Activated CD4-positive, alpha-beta T cell treated with anti-CD3 and anti-CD28 coated beads, Interleukin-2, amount 10 ng/mL, durations not matched to agents 24 days and 14 days (primary cell): ENCODE measurements around the gene LMAN2L. TPM values are rescaled to one million over a fixed set of nuclear protein-coding genes. Genes with fewer than 3 reads are reported as not detected.

Experiments
- DNase-seq: peaks from one replicate; pipeline ENCODE4 v3.0.0; 2022
- H3K27ac Mint-ChIP-seq: one replicate; pipeline ENCODE4 v1.8.0; 2022; ENCODE audit warnings: mild to moderate bottlenecking, mixed read lengths
- H3K27me3 Mint-ChIP-seq: one replicate; pipeline ENCODE4 v1.8.0; 2022; ENCODE audit warnings: mixed read lengths
- H3K36me3 Mint-ChIP-seq: one replicate; pipeline ENCODE4 v1.8.0; 2022; ENCODE audit warnings: low read depth, mild to moderate bottlenecking, mixed read lengths
- H3K4me1 Mint-ChIP-seq: one replicate; pipeline ENCODE4 v1.8.0; 2021; ENCODE audit warnings: mixed read lengths
- H3K4me3 Mint-ChIP-seq: one replicate; pipeline ENCODE4 v1.8.0; 2022; ENCODE audit warnings: mild to moderate bottlenecking, moderate library complexity, mixed read lengths
- H3K9me3 Mint-ChIP-seq: one replicate; pipeline ENCODE4 v1.8.0; 2021; ENCODE audit warnings: mixed read lengths
- intact Hi-C: fragments of 100-400 bp; cut with micrococcal nuclease; formaldehyde crosslinking; loops from one replicate; pipeline ENCODE4 v1.15.1; 2023
- total RNA-seq: library from RNA; stranded (reverse); gene quantifications from 2 replicates; pipeline ENCODE4 v1.2.3, GENCODE V29; 2022

Gene LMAN2L
- total RNA-seq, 1 donor from 2014 or later: 7.3 TPM

DNA sequence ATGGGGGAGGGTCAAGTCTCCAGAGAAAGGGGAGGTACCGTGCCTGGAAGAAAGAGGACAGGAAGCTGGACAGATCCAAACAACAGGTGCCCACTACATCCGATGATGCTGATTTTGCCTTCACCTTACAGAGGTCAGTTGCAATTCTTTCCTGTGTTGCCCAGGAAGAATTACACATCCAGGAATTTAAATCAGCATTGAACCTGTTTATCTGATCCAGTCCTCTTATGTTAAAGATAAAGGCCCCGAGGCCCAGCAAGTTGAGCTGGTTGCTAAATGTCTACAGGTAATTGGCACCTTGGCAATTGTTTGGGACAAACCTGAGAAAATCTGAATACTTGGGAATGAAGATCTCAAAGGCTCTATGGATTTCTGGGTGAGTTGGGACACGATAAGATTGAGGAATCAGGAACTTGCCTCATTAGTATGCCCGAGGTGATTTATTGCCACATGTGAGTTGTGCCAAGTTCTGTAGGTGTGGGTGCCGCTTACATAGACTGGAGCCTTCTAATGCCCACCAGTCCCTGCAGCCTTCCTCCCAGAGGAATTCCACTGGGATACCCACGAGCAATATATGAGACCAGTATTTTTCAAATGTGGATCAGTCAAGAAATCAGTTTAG is 13.9 kb upstream of the LMAN2L start:
- Mint-ChIP-seq H3K36me3 (no peaks in the 10 kb centered on the region), H3K4me1 (no peaks in the 10 kb centered on the region), H3K9me3 (no peaks in the 10 kb centered on the region), H3K4me3 (no peak overlapping the region), H3K27ac (no peak overlapping the region), H3K27me3 (peaks cover 8% of the 10 kb centered on the region)
- intact Hi-C loops: no loop called here
- no peak for DNase-seq

DNA sequence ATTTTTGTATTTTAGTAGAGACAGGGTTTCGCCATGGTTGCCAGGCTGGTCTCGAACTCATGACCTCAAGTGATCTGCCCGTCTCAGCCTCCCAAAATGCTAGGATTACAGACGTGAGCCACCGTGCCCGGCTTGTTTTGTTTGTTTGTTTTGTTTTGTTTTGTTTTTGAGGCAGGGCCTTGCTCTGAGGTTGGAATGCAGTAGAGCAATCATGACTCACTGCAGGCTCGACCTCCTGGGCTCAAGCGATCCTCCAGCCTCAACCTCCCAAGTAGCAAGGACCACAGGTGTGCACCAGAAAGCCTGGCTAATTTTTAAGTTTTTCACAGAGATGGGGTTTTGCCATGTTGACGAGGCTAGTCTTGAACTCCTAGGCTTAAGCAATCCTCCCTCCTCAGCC is 11.9 kb upstream of the LMAN2L start:
- no peaks in the 10 kb centered on the region for H3K9me3 Mint-ChIP-seq
- peaks cover 8% of the 10 kb centered on the region for H3K27me3 Mint-ChIP-seq
- H3K4me1 Mint-ChIP-seq: no peaks in the 10 kb centered on the region
- no peak for DNase-seq
- no peaks in the 10 kb centered on the region for H3K36me3 Mint-ChIP-seq
- intact Hi-C loops: no loop called here
- no peak overlapping the region for H3K4me3 Mint-ChIP-seq
- no peak overlapping the region for H3K27ac Mint-ChIP-seq

DNA sequence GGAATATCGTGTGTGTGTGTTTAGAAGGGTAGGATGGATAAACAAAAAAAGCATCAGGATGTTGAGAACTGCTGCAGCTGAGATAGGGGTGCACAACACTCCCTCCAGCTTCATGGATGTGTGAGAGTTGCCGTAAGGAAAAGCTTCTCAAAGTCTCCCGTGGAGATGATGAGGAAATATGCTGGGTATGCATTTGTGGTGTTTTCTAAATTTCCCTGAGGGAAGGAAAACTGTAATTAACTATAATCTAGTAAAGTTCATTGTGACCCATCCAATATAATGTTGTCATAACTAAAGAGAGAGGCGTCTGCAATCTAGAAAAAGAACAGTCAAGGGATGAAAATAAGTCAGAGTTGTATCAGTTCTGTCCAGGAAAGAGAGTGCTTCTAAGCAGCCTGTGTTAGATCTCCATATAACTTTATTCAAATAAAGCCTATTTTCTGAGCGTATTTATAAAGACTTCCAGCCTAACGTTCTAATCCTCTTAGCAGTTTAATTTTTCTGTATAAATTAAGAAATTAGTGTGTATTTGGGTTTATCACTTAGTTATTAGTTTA is 7.3 kb upstream of the LMAN2L start:
- Mint-ChIP-seq H3K9me3 (no peaks in the 10 kb centered on the region), H3K27ac (no peak overlapping the region), H3K4me1 (peaks cover 4% of the 10 kb centered on the region), H3K27me3 (peaks cover 14% of the 10 kb centered on the region), H3K4me3 (no peak overlapping the region), H3K36me3 (no peaks in the 10 kb centered on the region)
- intact Hi-C loops: no loop called here
- DNase-seq: no peak

DNA sequence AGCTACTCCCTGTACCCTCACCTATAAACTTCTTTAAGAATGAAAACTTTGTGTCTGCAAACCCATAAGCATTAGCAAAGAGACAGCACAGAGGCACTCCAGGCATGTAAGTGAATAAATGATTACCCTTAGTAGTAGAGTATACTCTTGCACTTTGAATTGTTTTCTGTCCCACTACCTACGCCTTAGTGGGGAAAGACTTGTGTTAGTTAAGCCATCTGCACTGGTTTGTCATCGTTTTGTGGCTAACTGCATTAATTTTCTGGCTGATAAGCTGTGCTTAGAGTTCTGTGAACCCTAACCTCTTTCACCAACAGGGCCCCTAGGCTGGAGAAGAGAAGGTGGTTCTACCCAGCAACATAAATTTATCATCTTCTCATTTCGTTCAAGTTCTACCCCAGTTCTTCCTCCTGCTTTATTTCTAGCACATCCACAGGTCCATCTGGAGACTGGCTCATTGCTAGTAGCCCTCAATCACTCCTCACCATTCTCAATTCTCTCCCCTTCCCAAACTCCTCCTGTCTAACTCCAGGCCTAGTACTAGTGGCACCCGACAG is 710 bp downstream of the LMAN2L start:
- Mint-ChIP-seq H3K4me1 (peaks cover 32% of the 10 kb centered on the region), H3K4me3 (peak overlapping the region; percentile 96), H3K27me3 (no peaks in the 10 kb centered on the region), H3K9me3 (no peaks in the 10 kb centered on the region), H3K27ac (peak overlapping the region; percentile 87), H3K36me3 (peaks cover 7% of the 10 kb centered on the region)
- DNase-seq: no peak
- intact Hi-C loops: no loop called here

DNA sequence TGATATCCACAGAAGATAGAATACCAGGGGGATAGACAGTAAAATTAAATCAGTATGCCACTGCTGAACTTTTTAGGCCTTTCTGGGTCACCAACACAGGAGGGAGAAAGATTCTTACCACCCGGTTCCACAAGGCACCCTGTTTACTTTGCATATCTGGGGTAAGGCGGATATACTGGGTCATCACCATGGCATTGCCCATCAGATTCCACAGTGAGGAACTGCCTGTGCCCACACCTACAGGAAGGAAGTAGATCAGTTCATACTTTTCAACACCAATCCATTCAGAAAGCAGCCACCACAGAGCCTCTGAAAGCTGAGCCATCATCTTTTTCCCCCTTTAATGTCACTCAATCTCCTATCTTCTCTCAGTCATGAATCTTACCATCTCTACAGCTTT is 2.0 kb downstream of the LMAN2L start:
- peaks cover 31% of the 10 kb centered on the region for H3K4me1 Mint-ChIP-seq
- H3K4me3 Mint-ChIP-seq: peak overlapping the region; percentile 42
- H3K27ac Mint-ChIP-seq: no peak overlapping the region
- peaks cover 18% of the 10 kb centered on the region for H3K36me3 Mint-ChIP-seq
- no peak for DNase-seq
- H3K27me3 Mint-ChIP-seq: no peaks in the 10 kb centered on the region
- intact Hi-C loops: no loop called here
- no peaks in the 10 kb centered on the region for H3K9me3 Mint-ChIP-seq

DNA sequence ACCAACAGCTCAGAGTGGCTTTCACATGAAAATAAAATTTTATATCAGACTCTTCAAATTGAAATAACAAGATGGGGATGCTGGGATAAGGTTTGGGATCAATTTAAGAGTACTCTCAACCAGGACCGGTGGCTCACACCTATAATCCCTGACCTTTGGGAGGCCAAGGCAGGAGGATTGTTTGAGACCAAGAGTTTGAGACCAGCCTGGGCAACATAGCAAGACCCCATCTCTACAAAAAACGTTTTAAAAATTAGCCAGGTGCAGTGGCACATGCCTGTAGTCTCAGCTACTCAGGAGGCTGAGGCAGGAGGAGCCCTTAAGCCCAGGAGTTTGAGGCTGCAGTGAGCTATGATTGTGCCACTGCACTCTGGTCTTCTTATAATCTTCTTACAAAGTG is 2.6 kb downstream of the LMAN2L start:
- peaks cover 29% of the 10 kb centered on the region for H3K4me1 Mint-ChIP-seq
- H3K36me3 Mint-ChIP-seq: peaks cover 19% of the 10 kb centered on the region
- no peaks in the 10 kb centered on the region for H3K27me3 Mint-ChIP-seq

DNA sequence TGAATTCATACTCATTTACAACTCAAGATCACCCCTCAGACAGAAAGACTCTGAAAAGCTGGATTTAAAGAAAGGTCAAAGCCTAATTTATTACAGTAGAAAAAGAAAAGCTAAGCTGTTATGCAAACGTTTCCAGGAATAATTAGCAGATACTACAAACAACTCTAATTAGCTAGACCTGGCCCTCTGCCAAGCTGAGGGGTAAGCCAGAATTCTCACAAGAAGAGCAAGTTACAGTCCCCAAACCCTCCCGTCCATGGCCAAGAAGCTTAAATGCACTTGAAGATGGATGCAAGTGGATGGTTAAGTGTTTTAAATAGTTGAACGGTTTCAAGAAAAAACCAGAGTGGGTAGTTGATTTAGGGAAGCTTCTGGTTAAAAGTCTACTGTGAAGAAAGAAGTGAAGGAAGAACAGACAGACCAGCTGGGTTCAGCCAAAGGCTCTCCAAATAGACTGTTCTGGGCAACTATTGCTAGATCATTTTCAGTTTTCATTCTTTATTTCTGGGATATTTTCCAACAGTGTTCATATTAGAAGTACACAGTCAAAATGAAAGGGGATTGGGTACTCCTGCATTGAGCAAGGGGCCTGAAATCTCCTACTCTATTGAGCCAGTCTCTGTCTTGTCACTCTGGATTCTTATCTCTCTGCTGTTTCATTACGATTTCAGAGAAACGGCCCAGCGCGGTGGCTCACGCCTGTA is 4.8 kb downstream of the LMAN2L start:
- Mint-ChIP-seq H3K27me3 (no peaks in the 10 kb centered on the region), H3K4me3 (no peak overlapping the region), H3K4me1 (peaks cover 19% of the 10 kb centered on the region), H3K27ac (no peak overlapping the region), H3K9me3 (no peaks in the 10 kb centered on the region), H3K36me3 (peaks cover 29% of the 10 kb centered on the region)
- DNase-seq: no peak
- intact Hi-C loops: no loop called here

More for the DNA sequence above, 2.6 kb downstream of the LMAN2L start:
- no peak for DNase-seq
- Mint-ChIP-seq H3K9me3 (no peaks in the 10 kb centered on the region), H3K27ac (no peak overlapping the region), H3K4me3 (no peak overlapping the region)
- intact Hi-C loops: no loop called here

DNA sequence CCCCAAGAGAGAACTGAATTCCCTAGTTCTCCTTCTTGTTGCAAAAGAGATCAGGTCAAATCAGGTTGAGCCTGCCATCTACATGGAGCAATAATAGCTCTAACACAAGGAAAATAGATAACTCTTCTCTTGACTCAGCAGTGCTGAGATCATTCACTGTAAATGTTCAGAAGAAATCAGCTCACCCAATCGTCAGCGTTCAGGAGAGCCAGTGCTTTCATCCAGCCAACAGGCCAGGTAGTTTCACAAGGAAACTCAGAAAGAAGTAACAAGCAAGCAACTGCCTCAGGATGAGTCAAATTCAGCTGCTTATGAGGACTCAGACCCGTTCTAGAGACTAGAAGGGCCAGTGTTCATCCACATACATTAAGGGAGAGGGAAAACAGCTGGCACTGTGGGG is 5.9 kb downstream of the LMAN2L start:
- DNase-seq: no peak
- Mint-ChIP-seq H3K4me1 (peaks cover 10% of the 10 kb centered on the region), H3K36me3 (peaks cover 31% of the 10 kb centered on the region), H3K9me3 (no peaks in the 10 kb centered on the region), H3K27ac (no peak overlapping the region), H3K4me3 (no peak overlapping the region), H3K27me3 (no peaks in the 10 kb centered on the region)
- intact Hi-C loops: no loop called here

DNA sequence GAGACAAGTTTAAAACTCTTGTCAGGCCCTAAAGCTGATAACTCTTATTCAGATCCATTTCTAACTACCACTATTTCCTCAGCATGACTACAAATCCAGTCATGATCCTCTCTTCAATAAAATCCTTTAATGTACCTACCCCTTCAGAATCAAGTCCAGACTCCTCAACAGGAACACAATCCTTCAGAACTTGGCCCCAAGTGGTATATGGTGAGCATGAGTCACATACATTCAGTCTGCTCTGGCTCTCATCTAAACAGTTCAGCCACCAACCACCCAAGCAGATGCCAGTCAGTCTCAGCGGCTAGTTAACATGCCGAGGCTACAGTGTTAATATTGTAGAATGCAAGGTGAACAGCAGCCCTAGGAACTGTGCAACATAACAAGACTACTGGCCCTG is 9.7 kb downstream of the LMAN2L start:
- Mint-ChIP-seq H3K4me3 (no peak overlapping the region), H3K9me3 (no peaks in the 10 kb centered on the region), H3K27me3 (no peaks in the 10 kb centered on the region), H3K27ac (no peak overlapping the region), H3K4me1 (peaks cover 3% of the 10 kb centered on the region), H3K36me3 (peaks cover 36% of the 10 kb centered on the region)
- intact Hi-C loops: no loop called here
- no peak for DNase-seq

DNA sequence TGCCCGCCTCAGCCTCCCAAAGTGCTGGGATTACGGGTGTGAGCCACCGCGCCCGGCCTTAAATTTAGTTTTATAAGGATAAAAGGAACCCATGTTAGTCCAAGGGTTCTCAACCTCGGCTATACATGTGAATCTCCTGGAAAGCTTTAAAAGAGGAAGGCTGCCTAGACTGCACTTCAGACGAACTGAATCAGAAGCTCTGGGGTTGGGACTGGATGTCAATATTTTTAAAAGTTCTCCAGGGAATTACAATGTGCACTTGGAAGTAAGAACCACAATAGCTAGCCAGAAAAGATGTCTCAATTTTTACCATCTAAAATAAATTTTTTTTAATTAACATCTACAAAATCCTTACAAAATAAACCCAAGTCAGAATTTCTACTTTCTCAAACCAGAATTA is 10.1 kb downstream of the LMAN2L start:
- no peaks in the 10 kb centered on the region for H3K27me3 Mint-ChIP-seq
- H3K36me3 Mint-ChIP-seq: peaks cover 35% of the 10 kb centered on the region
- intact Hi-C loops: no loop called here
- H3K9me3 Mint-ChIP-seq: no peaks in the 10 kb centered on the region
- DNase-seq: no peak
- H3K4me1 Mint-ChIP-seq: peaks cover 2% of the 10 kb centered on the region
- no peak overlapping the region for H3K27ac Mint-ChIP-seq
- no peak overlapping the region for H3K4me3 Mint-ChIP-seq

DNA sequence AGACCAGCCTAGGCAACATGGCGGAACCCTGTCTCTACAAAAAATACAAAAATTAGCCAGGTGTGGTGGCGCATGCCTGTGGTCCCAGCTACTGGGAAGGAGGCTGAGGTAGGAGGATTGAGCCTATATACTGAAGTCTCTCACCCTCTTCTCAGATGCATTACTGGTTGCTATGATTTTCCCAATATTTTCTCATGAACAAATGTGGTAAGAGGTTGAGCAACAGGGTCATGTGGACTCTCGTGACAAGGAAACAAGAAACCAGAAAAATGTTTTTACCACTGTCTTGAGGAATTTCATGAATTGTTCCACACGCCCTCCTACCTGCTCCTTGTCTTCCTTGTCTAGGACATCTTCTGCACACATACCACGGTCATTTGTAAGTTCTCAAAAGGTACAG is 12.4 kb downstream of the LMAN2L start:
- no peak overlapping the region for H3K4me3 Mint-ChIP-seq

DNA sequence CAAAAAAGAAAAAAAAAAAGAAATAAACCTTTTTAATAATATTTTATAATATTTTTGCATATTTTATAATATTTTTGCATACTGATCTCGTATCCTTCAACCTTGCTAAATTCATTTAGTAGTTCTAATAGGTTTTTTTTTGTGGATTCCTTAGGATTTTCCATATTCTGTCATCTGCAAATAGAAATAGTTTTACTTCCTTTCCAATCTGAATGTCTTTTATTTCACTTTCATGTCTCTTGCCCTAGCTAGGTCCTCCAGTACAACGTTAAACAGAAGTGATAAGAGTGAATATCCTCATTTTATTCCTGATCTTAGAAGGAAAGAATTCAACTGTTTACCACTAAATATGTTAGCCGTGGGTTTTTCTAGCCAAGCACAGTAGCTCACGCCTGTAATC is 13.7 kb downstream of the LMAN2L start:
- Mint-ChIP-seq H3K9me3 (no peaks in the 10 kb centered on the region), H3K4me3 (no peak overlapping the region), H3K4me1 (no peaks in the 10 kb centered on the region), H3K27me3 (no peaks in the 10 kb centered on the region), H3K27ac (no peak overlapping the region), H3K36me3 (peaks cover 26% of the 10 kb centered on the region)
- no peak for DNase-seq
- intact Hi-C loops: no loop called here

More for the DNA sequence above, 12.4 kb downstream of the LMAN2L start:
- Mint-ChIP-seq H3K27me3 (no peaks in the 10 kb centered on the region), H3K27ac (no peak overlapping the region), H3K9me3 (no peaks in the 10 kb centered on the region), H3K36me3 (peaks cover 27% of the 10 kb centered on the region), H3K4me1 (no peaks in the 10 kb centered on the region)
- DNase-seq: no peak
- intact Hi-C loops: no loop called here

DNA sequence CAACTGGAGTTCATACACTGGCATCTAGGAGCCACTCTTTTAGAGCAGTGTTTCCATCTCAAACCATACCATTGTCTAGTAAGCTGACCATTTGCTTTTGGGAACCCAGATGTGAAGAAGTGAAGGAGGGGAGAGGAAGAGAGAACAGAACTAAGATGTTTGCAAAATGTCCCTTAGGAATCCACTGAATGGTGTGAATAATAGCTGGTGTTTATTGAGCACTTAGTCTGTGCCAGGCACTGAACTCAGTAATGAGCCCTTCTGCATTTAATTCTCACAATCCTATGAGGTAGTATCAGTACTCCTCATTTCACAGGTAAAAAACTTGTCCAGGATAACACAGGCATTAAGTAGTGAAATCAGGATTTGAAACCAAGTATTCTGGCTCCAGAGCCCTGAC is 23.5 kb downstream of the LMAN2L start:
- H3K27me3 Mint-ChIP-seq: no peaks in the 10 kb centered on the region
- intact Hi-C loops: no loop called here
- H3K4me1 Mint-ChIP-seq: no peaks in the 10 kb centered on the region
- no peak overlapping the region for H3K27ac Mint-ChIP-seq
- peaks cover 11% of the 10 kb centered on the region for H3K36me3 Mint-ChIP-seq
- H3K9me3 Mint-ChIP-seq: no peaks in the 10 kb centered on the region
- no peak overlapping the region for H3K4me3 Mint-ChIP-seq
- no peak for DNase-seq

DNA sequence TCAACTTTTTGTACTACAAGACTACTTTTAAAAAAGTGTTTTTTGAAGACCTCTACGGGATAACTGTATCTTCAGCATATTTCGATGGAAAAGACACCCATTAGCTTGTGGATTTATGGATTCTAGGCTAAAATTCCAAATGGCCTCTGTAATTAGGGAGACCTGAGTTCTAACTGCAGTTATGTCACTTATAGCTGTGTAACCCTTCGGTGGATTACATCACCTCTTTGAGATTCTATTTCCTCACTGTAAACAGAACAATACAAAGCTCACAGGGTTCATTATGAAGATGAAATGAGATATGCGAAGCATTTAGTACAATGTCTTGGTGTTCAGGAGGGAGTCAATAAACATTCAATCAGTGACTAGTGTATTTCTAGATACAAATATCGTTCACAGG is 24.2 kb downstream of the LMAN2L start:
- H3K27ac Mint-ChIP-seq: no peak overlapping the region
- H3K36me3 Mint-ChIP-seq: peaks cover 16% of the 10 kb centered on the region
- H3K9me3 Mint-ChIP-seq: no peaks in the 10 kb centered on the region
- no peaks in the 10 kb centered on the region for H3K27me3 Mint-ChIP-seq
- H3K4me3 Mint-ChIP-seq: no peak overlapping the region
- no peaks in the 10 kb centered on the region for H3K4me1 Mint-ChIP-seq
- intact Hi-C loops: no loop called here
- DNase-seq: no peak
